Measurements from ENCODE around the gene FOXD1. TPM values are rescaled to one million over a fixed set of nuclear protein-coding genes. Genes with fewer than 3 reads are reported as not detected.

FOXD1 gene
- total RNA-seq, 4 donors from 2014 or later = 2.4 to 13.9 (median 9.6) TPM; not detected in 1

- TF ChIP-seq POLR2A (IDR thresholded peaks at IDR 0.05) = no peak
- TF ChIP-seq EP300 (IDR thresholded peaks at IDR 0.05) = no peak
- no peak for TF ChIP-seq CTCF (IDR thresholded peaks at IDR 0.05)
- no peak for TF ChIP-seq POLR2AphosphoS5 (IDR thresholded peaks at IDR 0.05)
Measured at GRCh38 chr5:73435759-73436534, 12.6 kb downstream of the FOXD1 start.

GRCh38 chr5:73434907-73435306 lies 13.7 kb downstream of the FOXD1 start:
- no peak for ATAC-seq
- WGBS, 2 donors (ENCODE audit: low coverage in 1 of 2) = 50% methylated on average over 1 of the region's 1 CpG; no CpG with 5 or more reads in 1 of the 2 donors
- H3K4me3 ChIP-seq = no peak overlapping the region
- TF ChIP-seq EP300 (IDR thresholded peaks at IDR 0.05) = no peak
- no peak for TF ChIP-seq POLR2AphosphoS5 (IDR thresholded peaks at IDR 0.05)
- no peak for TF ChIP-seq CTCF (IDR thresholded peaks at IDR 0.05)
- no peak for TF ChIP-seq POLR2A (IDR thresholded peaks at IDR 0.05)
- H3K4me1 ChIP-seq = peaks cover 0 to 20% (median 5%) of the 10 kb centered on the region in 3 donors
- H3K9me3 ChIP-seq = no peaks in the 10 kb centered on the region
- no peaks in the 10 kb centered on the region for H3K36me3 ChIP-seq
- no peak overlapping the region for H3K27ac ChIP-seq
- peaks cover 90% of the 10 kb centered on the region for H3K27me3 ChIP-seq

More at GRCh38 chr5:73435759-73436534, 12.6 kb downstream of the FOXD1 start:
- peak; percentile 8 for ATAC-seq
- Histone ChIP-seq H3K27ac (peak overlapping the region in 2 of 4 donors; percentile 82), H3K4me3 (peak overlapping the region in 1 of 2 donors; percentile 35), H3K27me3 (peaks cover 92% of the 10 kb centered on the region), H3K9me3 (no peaks in the 10 kb centered on the region), H3K36me3 (no peaks in the 10 kb centered on the region), H3K4me1 (peaks cover 0 to 20% (median 5%) of the 10 kb centered on the region in 3 donors)
- 22 to 59% methylated on average over 21 to 22 of the region's 35 CpGs for WGBS, 2 donors (ENCODE audit: low coverage in 1 of 2)

- Histone ChIP-seq H3K4me1 (peaks cover 0 to 20% (median 5%) of the 10 kb centered on the region in 3 donors), H3K27ac (no peak overlapping the region), H3K36me3 (no peaks in the 10 kb centered on the region), H3K9me3 (no peaks in the 10 kb centered on the region), H3K4me3 (no peak overlapping the region), H3K27me3 (peaks cover 86% of the 10 kb centered on the region)
- WGBS, 2 donors (ENCODE audit: low coverage in 1 of 2) = 37 to 63% methylated on average over 1 of the region's 1 CpG
- no peak for ATAC-seq
- no peak for TF ChIP-seq EP300 (IDR thresholded peaks at IDR 0.05)
- no peak for TF ChIP-seq POLR2AphosphoS5 (IDR thresholded peaks at IDR 0.05)
- no peak for TF ChIP-seq POLR2A (IDR thresholded peaks at IDR 0.05)
- no peak for TF ChIP-seq CTCF (IDR thresholded peaks at IDR 0.05)
Measured at GRCh38 chr5:73434461-73434860, 14.1 kb downstream of the FOXD1 start.

- Histone ChIP-seq H3K9me3 (no peaks in the 10 kb centered on the region), H3K27me3 (peaks cover 84% of the 10 kb centered on the region), H3K4me1 (peaks cover 0 to 20% (median 5%) of the 10 kb centered on the region in 3 donors), H3K4me3 (no peak overlapping the region), H3K27ac (no peak overlapping the region), H3K36me3 (no peaks in the 10 kb centered on the region)
- 33 to 63% methylated on average over 1 of the region's 1 CpG for WGBS, 2 donors (ENCODE audit: low coverage in 1 of 2)
- no peak for ATAC-seq
- TF ChIP-seq EP300 (IDR thresholded peaks at IDR 0.05) (no peak), POLR2A (IDR thresholded peaks at IDR 0.05) (no peak), CTCF (IDR thresholded peaks at IDR 0.05) (no peak), POLR2AphosphoS5 (IDR thresholded peaks at IDR 0.05) (no peak)
Measured at GRCh38 chr5:73433982-73434342, 14.6 kb downstream of the FOXD1 start.
